K562 (cell line): ENCODE results near the gene EHMT2. TPM values are rescaled to one million over a fixed set of nuclear protein-coding genes. Genes with fewer than 3 reads are reported as not detected.

ENCODE experiments used
- BRD9 ChIP-seq: fragments of 450-650 bp; IDR thresholded peaks from 2 replicates; pipeline ENCODE4 v1.6.1; 2018; ENCODE audit warnings: low read depth; ENCODE audit not compliant: partially characterized antibody
- E2F5 ChIP-seq: sonication (generic); formaldehyde crosslinking; IDR thresholded peaks from 2 replicates; pipeline ENCODE4 v1.8.0; 2022; ENCODE audit warnings: mild to moderate bottlenecking, missing genetic modification reagents
- GABPB2 ChIP-seq: fragments of 250-450 bp; sonication (Bioruptor Pico); conservative IDR thresholded peaks from 2 replicates; pipeline ENCODE4 v1.5.1; 2021; ENCODE audit warnings: mild to moderate bottlenecking
- HDAC6 ChIP-seq: IDR thresholded peaks from 2 replicates; pipeline ENCODE4 v1.6.1; 2012; ENCODE audit warnings: low read depth, mild to moderate bottlenecking, control low read depth, inconsistent platforms, low read length, moderate library complexity
- KDM4B ChIP-seq, 2 experiments: fragments of 450-650 bp in 1 of 2; sonication (generic) in 1 of 2; IDR thresholded peaks; 2 replicates each; pipeline ENCODE4 v1.6.1; 2016 to 2017; ENCODE audit warnings: borderline replicate concordance in 2 of 2, antibody characterized with exemption in 1 of 2, low read depth in 1 of 2, mild to moderate bottlenecking in 1 of 2
- MXD1 ChIP-seq: fragments of 250-450 bp; sonication (Bioruptor Pico); IDR thresholded peaks from 2 replicates; pipeline ENCODE4 v1.8.0; 2021; ENCODE audit warnings: borderline replicate concordance, mild to moderate bottlenecking, moderate library complexity; ENCODE audit not compliant: poor library complexity, severe bottlenecking
- NKRF ChIP-seq: fragments of 450-650 bp; IDR thresholded peaks from 2 replicates; pipeline ENCODE4 v1.6.1; 2016; ENCODE audit warnings: borderline replicate concordance
- RBM22 ChIP-seq: fragments of 200-400 bp; formaldehyde crosslinking; IDR thresholded peaks from 2 replicates; pipeline ENCODE4 v1.6.1; 2018; ENCODE audit warnings: low read length, low read depth; ENCODE audit not compliant: poor library complexity, severe bottlenecking
- REST ChIP-seq, 2 experiments: fragments of 450-650 bp; formaldehyde crosslinking in 1 of 2; IDR thresholded peaks; 2 replicates each; pipeline versions ENCODE4 v1.4.0 to v1.6.1; 2014 to 2020; ENCODE audit warnings: mild to moderate bottlenecking in 2 of 2, borderline replicate concordance in 1 of 2, low read depth in 1 of 2
- RFX5 ChIP-seq: IDR thresholded peaks from 2 replicates; pipeline ENCODE4 v1.6.1; 2011; ENCODE audit warnings: low read depth, mild to moderate bottlenecking, improper control_type of control experiment, low read length
- YY1 ChIP-seq, 3 experiments: IDR thresholded peaks; 2 replicates each; pipeline ENCODE4 v1.6.1; 2011; ENCODE audit warnings: low read length in 2 of 3, mild to moderate bottlenecking in 2 of 3, moderate library complexity in 2 of 3, borderline replicate concordance in 1 of 3, control low read depth in 1 of 3, low read depth in 1 of 3; ENCODE audit not compliant: insufficient read depth in 3 of 3, insufficient replicate concordance in 2 of 3, control insufficient read depth in 1 of 3, insufficient read length in 1 of 3; ENCODE audit errors: extremely low read depth in 1 of 3
- ZNF277 ChIP-seq: fragments of 250-450 bp; sonication (Bioruptor Pico); IDR thresholded peaks from 2 replicates; pipeline ENCODE4 v1.8.0; 2022; ENCODE audit warnings: inconsistent platforms, mild to moderate bottlenecking, moderate library complexity, borderline replicate concordance
- polyA plus RNA-seq, 8 experiments: library from polyadenylated mRNA; depleted of rRNA in 4 of 8; stranded (reverse) in 5 of 8; unstranded in 3 of 8; fragments of >200 nt; fragmentation: Nextera tagmentation in 2 of 8; fragmentation: Illumina TruSeq in 1 of 8; extraction: Ambion mirVana in 2 of 8; extraction: Trizol in 1 of 8; gene quantifications; 2 replicates each; pipeline versions ENCODE4 v1.2.1 to v1.2.3, GENCODE V29; 2011 to 2014; ENCODE audit warnings: inconsistent platforms in 1 of 8, missing spikeins in 1 of 8
- total RNA-seq, 7 experiments: library from RNA; depleted of rRNA in 6 of 7; stranded (reverse); fragments of >200 nt in 6 of 7; fragmentation: Illumina TruSeq in 2 of 7; extraction: Trizol in 2 of 7; gene quantifications; 2 replicates each; pipeline versions ENCODE4 v1.2.1 to v1.2.3, GENCODE V29; 2011 to 2021; ENCODE audit warnings: low replicate concordance in 1 of 7

The EHMT2 gene
- total and polyA plus RNA-seq, 9 of the 15 experiments (the other 6 are each of a cell fraction or from before 2014, with no cell fraction given), result 2.1 to 63.8 (median 38.5) TPM

- TF ChIP-seq ZNF277 (CRISPR knock-in tag) (no peak), KDM4B (IDR thresholded peaks at IDR 0.05; ENCODE audit: borderline replicate concordance in 2 of 2, low read depth in 1 of 2) (no peak), RBM22 (peak; percentile 80), RFX5 (no peak), YY1 (IDR thresholded peaks at IDR 0.05; ENCODE audit: borderline replicate concordance in 1 of 3, control insufficient read depth in 1 of 3, extremely low read depth in 1 of 3, insufficient read depth in 3 of 3, insufficient read length in 1 of 3, insufficient replicate concordance in 2 of 3, low read depth in 1 of 3, low read length in 2 of 3) (peak in 1 of 3 experiments; percentile 9), E2F5 (CRISPR knock-in tag) (no peak), REST (IDR thresholded peaks at IDR 0.05; ENCODE audit: borderline replicate concordance) (no peak), REST (CRISPR knock-in tag; IDR thresholded peaks at IDR 0.05; ENCODE audit: low read depth) (peak; percentile 79; the same call in 1 of the 2 replicates), MXD1 (CRISPR knock-in tag) (no peak), GABPB2 (CRISPR knock-in tag) (peak; percentile 49; the same call in 1 of the 2 replicates), BRD9 (no peak), NKRF (peak; percentile 31; the same call in 1 of the 2 replicates), HDAC6 (no peak)
Observed at GRCh38 chr6:31901415-31901952, 4.0 kb upstream of the EHMT2 start (continued).
